A549 (cell line): ENCODE results near the gene AMPD3. TPM values are rescaled to one million over a fixed set of nuclear protein-coding genes. Genes with fewer than 3 reads are reported as not detected.

Experiments
- ATAC-seq, 2 experiments: fragments of 200-7000 bp in 1 of 2; fragments of >200 bp in 1 of 2; cut with Nextera tagmentation in 1 of 2; cut with Tn5 transposase in 1 of 2; 3 replicates each; pipeline versions ENCODE4 v1.8.0 to v1.9.1; 2018 to 2020; ENCODE audit warnings: mild to moderate bottlenecking in 1 of 2, moderate library complexity in 1 of 2
- CTCF ChIA-PET: fragments of 300-600 bp; sonication (Branson Sonifier 250); formaldehyde crosslinking; extraction: SDS; loops from one replicate; lab custom pipeline; 2021; ENCODE audit warnings: antibody characterized with exemption, inconsistent platforms; lab: Yijun Ruan, JAX
- POLR2A ChIA-PET: fragments of 350-600 bp; formaldehyde crosslinking; extraction: SDS; loops from one replicate; lab custom pipeline; 2021; ENCODE audit warnings: antibody characterized with exemption, inconsistent platforms; lab: Yijun Ruan, JAX
- DNase-seq, 2 experiments: peaks; one replicate each; pipeline versions ENCODE4 v3.0.0 to v3.0.0-alpha.2; 2011 to 2016; ENCODE audit warnings: low read depth in 1 of 2, low spot score in 1 of 2
- FAIRE-seq: peaks from 2 replicates; lab custom pipeline; 2011; peaks lifted over from hg19 to GRCh38; lab: Jason Lieb, UNC
- H3K27ac ChIP-seq, 2 experiments: fragments of >200 bp; sonication (Bioruptor Twin); formaldehyde crosslinking; 3 replicates each; pipeline ENCODE4 v1.5.1; 2016 to 2017
- H3K4me1 ChIP-seq: fragments of >200 bp; sonication (Bioruptor Twin); formaldehyde crosslinking; 3 replicates; pipeline ENCODE4 v1.6.1; 2016
- H3K4me2 ChIP-seq: fragments of >200 bp; sonication (Bioruptor Twin); formaldehyde crosslinking; 3 replicates; pipeline ENCODE4 v1.6.1; 2016
- H3K4me3 ChIP-seq: fragments of >200 bp; sonication (Bioruptor Twin); formaldehyde crosslinking; 3 replicates; pipeline ENCODE4 v1.5.1; 2016
- H3K9me3 ChIP-seq: fragments of >200 bp; sonication (Bioruptor Twin); formaldehyde crosslinking; 3 replicates; pipeline ENCODE4 v1.6.1; 2016
- BHLHE40 ChIP-seq: IDR thresholded peaks from 2 replicates; pipeline ENCODE4 v1.6.1; 2012; ENCODE audit warnings: low read depth, low read length, inconsistent platforms
- CBX2 ChIP-seq: fragments of 200-600 bp; sonication (generic); IDR thresholded peaks from 2 replicates; pipeline ENCODE4 v1.6.1; 2016; ENCODE audit warnings: low read depth, mild to moderate bottlenecking, borderline replicate concordance
- CBX8 ChIP-seq: fragments of 200-600 bp; sonication (generic); IDR thresholded peaks from 2 replicates; pipeline ENCODE4 v1.6.1; 2016
- E2F6 ChIP-seq: IDR thresholded peaks from 2 replicates; pipeline ENCODE4 v1.6.1; 2012; ENCODE audit warnings: low read depth, borderline replicate concordance
- EHF ChIP-seq: fragments of 250-450 bp; sonication (Bioruptor Pico); IDR thresholded peaks from 2 replicates; pipeline ENCODE4 v1.5.0; 2020; ENCODE audit warnings: mild to moderate bottlenecking
- EHMT2 ChIP-seq: fragments of 200-600 bp; sonication (generic); IDR thresholded peaks from 2 replicates; pipeline ENCODE4 v1.6.1; 2016; ENCODE audit warnings: antibody characterized with exemption, low read depth, mild to moderate bottlenecking, moderate library complexity
- ELK1 ChIP-seq: fragments of 150-350 bp; IDR thresholded peaks from 2 replicates; pipeline ENCODE4 v1.6.1; 2014; ENCODE audit warnings: low read depth, mild to moderate bottlenecking, low read length
- ESRRA ChIP-seq: fragments of 150-350 bp; IDR thresholded peaks from 2 replicates; pipeline ENCODE4 v1.6.1; 2014; ENCODE audit warnings: mild to moderate bottlenecking, low read length, borderline replicate concordance
- FOSB ChIP-seq: fragments of 250-450 bp; sonication (Bioruptor Pico); IDR thresholded peaks from 2 replicates; pipeline ENCODE4 v1.5.0; 2020; ENCODE audit warnings: mild to moderate bottlenecking, moderate library complexity
- HES2 ChIP-seq: fragments of >200 bp; sonication (Bioruptor Twin); formaldehyde crosslinking; IDR thresholded peaks from 2 replicates; pipeline ENCODE4 v1.6.1; 2016
- JUNB ChIP-seq: fragments of >200 bp; sonication (Bioruptor Twin); formaldehyde crosslinking; IDR thresholded peaks from 2 replicates; pipeline ENCODE4 v1.6.1; 2016
- MAZ ChIP-seq: fragments of 150-350 bp; IDR thresholded peaks from 2 replicates; pipeline ENCODE4 v1.6.1; 2014; ENCODE audit warnings: antibody characterized with exemption, low read depth, low read length, borderline replicate concordance
- NFE2L2 ChIP-seq: fragments of 150-350 bp; conservative IDR thresholded peaks from 2 replicates; pipeline ENCODE4 v1.6.1; 2014; ENCODE audit warnings: low read length
- POLR2A ChIP-seq: IDR thresholded peaks from 2 replicates; pipeline ENCODE4 v1.6.1; 2012; ENCODE audit warnings: mild to moderate bottlenecking, low read length
- POLR2AphosphoS2 ChIP-seq: conservative IDR thresholded peaks from 2 replicates; pipeline ENCODE4 v1.6.1; 2012; ENCODE audit warnings: low read length, improper control_type of control experiment, inconsistent platforms
- RAD21 ChIP-seq, 2 experiments: fragments of >200 bp in 1 of 2; sonication (Bioruptor Twin) in 1 of 2; formaldehyde crosslinking in 1 of 2; IDR thresholded peaks in 1 of 2; conservative IDR thresholded peaks in 1 of 2; 2 replicates in 1 of 2; 3 replicates in 1 of 2; pipeline ENCODE4 v1.6.1; 2012 to 2018; ENCODE audit warnings: inconsistent platforms in 1 of 2
- RCOR1 ChIP-seq: fragments of 150-350 bp; IDR thresholded peaks from 2 replicates; pipeline ENCODE4 v1.6.1; 2014; ENCODE audit warnings: antibody characterized with exemption, low read length, low read depth
- RNF2 ChIP-seq: fragments of 200-600 bp; sonication (generic); IDR thresholded peaks from 2 replicates; pipeline ENCODE4 v1.6.1; 2016; ENCODE audit warnings: low read depth, mild to moderate bottlenecking, antibody characterized with exemption, moderate library complexity, borderline replicate concordance
- TFCP2L1 ChIP-seq: fragments of 250-450 bp; sonication (Bioruptor Pico); IDR thresholded peaks from 2 replicates; pipeline ENCODE4 v1.5.0; 2021; ENCODE audit warnings: mild to moderate bottlenecking
- USF2 ChIP-seq: fragments of 450-650 bp; IDR thresholded peaks from 2 replicates; pipeline ENCODE4 v1.6.1; 2014; ENCODE audit warnings: antibody characterized with exemption
- ZFP36 ChIP-seq: fragments of 450-650 bp; IDR thresholded peaks from 2 replicates; pipeline ENCODE4 v1.6.1; 2014; ENCODE audit warnings: borderline replicate concordance; ENCODE audit not compliant: partially characterized antibody
- WGBS: methylation state at CpG from one replicate; pipeline ENCODE4 v1.1.6; 2017; ENCODE audit errors: missing lambda C conversion rate; 5-methylcytosine and 5-hydroxymethylcytosine counted together
- polyA plus RNA-seq, 4 experiments: library from polyadenylated mRNA; depleted of rRNA in 3 of 4; stranded (reverse); fragments of >200 nt; fragmentation: RNase III in 1 of 4; extraction: RNeasy Plus Mini Kit Qiagen cat#74134 plus additional on column Dnase treatment in 1 of 4; gene quantifications; 2 replicates in 3 of 4; 3 replicates in 1 of 4; pipeline ENCODE4 v1.2.3, GENCODE V29; 2011 to 2017

Gene AMPD3
- polyA plus RNA-seq, 2 of the 4 experiments (the other 2 are of a cell fraction): 3.1 to 4.7 TPM

GRCh38 chr11:10415817-10416392, 39.2 kb upstream of the AMPD3 start:
- WGBS: 85% methylated on average over 7 of the region's 7 CpGs
- DNase-seq: no peak
- no peak for FAIRE-seq
- CTCF ChIA-PET: interaction anchor here (1.0 to 2.4 kb wide), 6 partner anchors 10 to 238 kb away, joined by 3 to 10 read pairs (median 4); partner anchors contain the start of gene RNF141
- H3K9me3 ChIP-seq: no peaks in the 10 kb centered on the region
- no peak for ATAC-seq
- no peak overlapping the region for H3K27ac ChIP-seq
- POLR2A ChIA-PET: no interaction called here
- no peak overlapping the region for H3K4me3 ChIP-seq
- TF ChIP-seq BHLHE40: no peak
- no peak for TF ChIP-seq CBX8
- TF ChIP-seq ESRRA: no peak
- TF ChIP-seq TFCP2L1 (CRISPR knock-in tag): no peak
- no peak for TF ChIP-seq ELK1
- TF ChIP-seq EHMT2: no peak
- no peak for TF ChIP-seq FOSB
- TF ChIP-seq EHF (CRISPR knock-in tag): no peak
- TF ChIP-seq RAD21 (conservative IDR thresholded peaks at IDR 0.05 in 1 of 2, IDR thresholded peaks at IDR 0.05 in 1 of 2): no peak
- no peak for TF ChIP-seq POLR2A
- TF ChIP-seq JUNB: no peak
- no peak for TF ChIP-seq HES2
- no peak for TF ChIP-seq NFE2L2
- TF ChIP-seq CBX2: no peak
- no peak for TF ChIP-seq RCOR1
- TF ChIP-seq ZFP36: no peak
- no peak for TF ChIP-seq POLR2AphosphoS2
- no peak for TF ChIP-seq E2F6
- H3K4me2 ChIP-seq: no peak overlapping the region
- H3K4me1 ChIP-seq: no peaks in the 10 kb centered on the region

- Histone ChIP-seq H3K4me1 (no peaks in the 10 kb centered on the region), H3K27ac (no peak overlapping the region), H3K4me2 (no peak overlapping the region), H3K4me3 (no peak overlapping the region), H3K9me3 (peaks cover 8% of the 10 kb centered on the region; the same call in 2 of the 3 replicates)
- DNase-seq (no peak), FAIRE-seq (no peak), ATAC-seq (no peak)
- CTCF ChIA-PET: interaction anchor here (0.7 to 1.4 kb wide), 3 partner anchors 12 to 787 kb away, joined by 3 read pairs; no protein-coding TSS in a partner anchor
- POLR2A ChIA-PET: no interaction called here
- TF ChIP-seq POLR2A (no peak), MAZ (no peak), USF2 (no peak), JUNB (no peak), RNF2 (no peak)
- 47% methylated on average over 6 of the region's 6 CpGs for WGBS
Observed at GRCh38 chr11:10418259-10418949, 36.7 kb upstream of the AMPD3 start.
